ENCODE measurements around the gene ADAMTS12. TPM values are rescaled to one million over a fixed set of nuclear protein-coding genes. Genes with fewer than 3 reads are reported as not detected.
A peak's percentile ranks its signal among the peaks of the same experiment; 100 is the strongest.

Gene ADAMTS12
- total RNA-seq, 4 donors from 2014 or later, result 0.22 to 1.2 (median 0.77) TPM

- DNase-seq (ENCODE audit: low spot score in 2 of 2), result no peak
- no peak for TF ChIP-seq POLR2A (IDR thresholded peaks at IDR 0.05)
- TF ChIP-seq CTCF (IDR thresholded peaks at IDR 0.05), result no peak
- intact Hi-C loops (cut with DNase I; ENCODE audit: low total_unique reads), result no loop called here
- WGBS, 2 donors, result 57 to 68% methylated on average over 2 of the region's 2 CpGs
- H3K4me3 ChIP-seq (ENCODE audit: low read depth, poor library complexity, severe bottlenecking), result no peak overlapping the region
These were observed 133.1 kb downstream of the ADAMTS12 start for GRCh38 chr5:33758737-33759136.

GRCh38 chr5:33756491-33756890 lies 135.3 kb downstream of the ADAMTS12 start:
- DNase-seq (ENCODE audit: low spot score in 2 of 2), result no peak
- TF ChIP-seq POLR2A (IDR thresholded peaks at IDR 0.05) (no peak), CTCF (IDR thresholded peaks at IDR 0.05) (no peak)
- 75 to 88% methylated on average over 2 of the region's 2 CpGs for WGBS, 2 donors
- intact Hi-C loops (cut with DNase I; ENCODE audit: low total_unique reads), result no loop called here
- no peak overlapping the region for H3K4me3 ChIP-seq (ENCODE audit: low read depth, poor library complexity, severe bottlenecking)

GRCh38 chr5:33755231-33755630 lies 136.6 kb downstream of the ADAMTS12 start:
- no peak overlapping the region for H3K4me3 ChIP-seq (ENCODE audit: low read depth, poor library complexity, severe bottlenecking)
- no peak for DNase-seq (ENCODE audit: low spot score in 2 of 2)
- WGBS, 2 donors, result 77 to 80% methylated on average over 1 of the region's 1 CpG
- intact Hi-C loops (cut with DNase I; ENCODE audit: low total_unique reads), result no loop called here
- TF ChIP-seq CTCF (IDR thresholded peaks at IDR 0.05), result no peak
- no peak for TF ChIP-seq POLR2A (IDR thresholded peaks at IDR 0.05)

GRCh38 chr5:33753704-33754103 lies 138.1 kb downstream of the ADAMTS12 start:
- 76 to 81% methylated on average over 4 of the region's 4 CpGs for whole genome bisulfite sequencing, 2 donors
- DNase-seq (ENCODE audit: low spot score in 2 of 2), result no peak
- no peak for TF ChIP-seq POLR2A (IDR thresholded peaks at IDR 0.05)
- TF ChIP-seq CTCF (IDR thresholded peaks at IDR 0.05), result no peak
- no peak overlapping the region for H3K4me3 ChIP-seq (ENCODE audit: low read depth, poor library complexity, severe bottlenecking)
- intact Hi-C loops (cut with DNase I; ENCODE audit: low total_unique reads), result no loop called here

GRCh38 chr5:33748754-33749153 lies 143.0 kb downstream of the ADAMTS12 start:
- TF ChIP-seq POLR2A (IDR thresholded peaks at IDR 0.05) (no peak), CTCF (IDR thresholded peaks at IDR 0.05) (no peak)
- 76 to 89% methylated on average over 1 of the region's 1 CpG for WGBS, 2 donors
- DNase-seq (ENCODE audit: low spot score in 2 of 2), result no peak
- H3K4me3 ChIP-seq (ENCODE audit: low read depth, poor library complexity, severe bottlenecking), result peak overlapping the region; percentile 7
- intact Hi-C loops (cut with DNase I; ENCODE audit: low total_unique reads), result no loop called here

- no peak for DNase-seq (ENCODE audit: low spot score in 2 of 2)
- no peak overlapping the region for H3K4me3 ChIP-seq (ENCODE audit: low read depth, poor library complexity, severe bottlenecking)
- intact Hi-C loops (cut with DNase I; ENCODE audit: low total_unique reads), result no loop called here
- 93 to 100% methylated on average over 1 of the region's 1 CpG for WGBS, 2 donors
- TF ChIP-seq POLR2A (IDR thresholded peaks at IDR 0.05), result no peak
- no peak for TF ChIP-seq CTCF (IDR thresholded peaks at IDR 0.05)
These were observed 146.6 kb downstream of the ADAMTS12 start for GRCh38 chr5:33745101-33745770.

All from lower leg skin (tissue), 4 donors.